ENCODE data around the gene ODF4. TPM values are rescaled to one million over a fixed set of nuclear protein-coding genes. Genes with fewer than 3 reads are reported as not detected.
"Not testable (repeated sequence)": the region's sequence is repeated elsewhere in the genome, so short reads cannot be mapped to it uniquely, and the experiment has no call there.

The ODF4 gene
- total and polyA plus RNA-seq, 4 donors: not detected

DNA sequence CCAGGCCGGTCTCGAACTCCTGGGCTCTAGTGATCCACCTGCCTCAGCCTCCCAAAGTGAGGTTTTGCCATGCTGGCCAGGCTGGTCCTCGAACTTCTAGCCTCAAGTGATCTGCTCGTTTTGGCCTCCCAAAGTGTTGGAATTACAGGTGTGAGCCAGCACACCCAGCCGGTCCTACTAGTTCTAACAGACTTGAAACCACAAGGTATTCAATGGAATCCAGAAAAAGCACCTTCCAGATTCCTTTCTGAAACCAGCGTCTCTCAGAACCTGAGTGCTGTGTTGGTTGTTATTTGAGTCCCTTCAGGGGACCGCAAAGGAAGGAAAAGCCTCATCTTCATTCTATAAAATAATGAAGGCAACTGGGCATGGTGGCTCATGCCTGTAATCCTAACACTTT is 32.8 kb downstream of the ODF4 start:
- Histone ChIP-seq H3K27me3 (ENCODE audit: control insufficient read depth in 4 of 4, insufficient read depth in 4 of 4, low read length in 3 of 4) (no peaks in the 10 kb centered on the region), H3K4me3 (ENCODE audit: low read depth in 1 of 3, low read length in 3 of 3) (no peak overlapping the region), H3K9me3 (ENCODE audit: control insufficient read depth in 4 of 4, low read length in 3 of 4) (no peaks in the 10 kb centered on the region), H3K36me3 (ENCODE audit: control insufficient read depth in 4 of 4, insufficient read depth in 3 of 4, low read depth in 1 of 4, low read length in 3 of 4) (peaks cover 6 to 18% (median 14%) of the 10 kb centered on the region in 4 donors), H3K9ac (ENCODE audit: low read depth in 1 of 2, low read length in 2 of 2) (no peak overlapping the region), H3K27ac (ENCODE audit: low read depth in 1 of 2, low read length in 2 of 2) (no peak overlapping the region), H3K4me1 (ENCODE audit: control insufficient read depth in 4 of 4, insufficient read depth in 4 of 4, low read length in 3 of 4) (peaks cover 0 to 20% (median 16%) of the 10 kb centered on the region in 4 donors)
- WGBS: 92% methylated on average over 7 of the region's 7 CpGs
- no peak for DNase-seq (ENCODE audit: low spot score)
- TF ChIP-seq HNF4G (IDR thresholded peaks at IDR 0.05) (no peak), MAX (IDR thresholded peaks at IDR 0.05) (no peak), FOXA1 (IDR thresholded peaks at IDR 0.05) (no peak), EGR1 (IDR thresholded peaks at IDR 0.05; ENCODE audit: low read depth in 2 of 2) (no peak), CTCF (IDR thresholded peaks at IDR 0.05; ENCODE audit: low read depth, low read length, missing input control) (no peak), FOXA2 (IDR thresholded peaks at IDR 0.05) (no peak), SP1 (IDR thresholded peaks at IDR 0.05) (no peak), JUND (IDR thresholded peaks at IDR 0.05) (no peak), HNF4A (conservative IDR thresholded peaks at IDR 0.05) (no peak), TAF1 (conservative IDR thresholded peaks at IDR 0.05) (no peak), RXRA (IDR thresholded peaks at IDR 0.05) (no peak), NR2F2 (IDR thresholded peaks at IDR 0.05) (no peak)
- TF ChIP-seq, protein P1, sequence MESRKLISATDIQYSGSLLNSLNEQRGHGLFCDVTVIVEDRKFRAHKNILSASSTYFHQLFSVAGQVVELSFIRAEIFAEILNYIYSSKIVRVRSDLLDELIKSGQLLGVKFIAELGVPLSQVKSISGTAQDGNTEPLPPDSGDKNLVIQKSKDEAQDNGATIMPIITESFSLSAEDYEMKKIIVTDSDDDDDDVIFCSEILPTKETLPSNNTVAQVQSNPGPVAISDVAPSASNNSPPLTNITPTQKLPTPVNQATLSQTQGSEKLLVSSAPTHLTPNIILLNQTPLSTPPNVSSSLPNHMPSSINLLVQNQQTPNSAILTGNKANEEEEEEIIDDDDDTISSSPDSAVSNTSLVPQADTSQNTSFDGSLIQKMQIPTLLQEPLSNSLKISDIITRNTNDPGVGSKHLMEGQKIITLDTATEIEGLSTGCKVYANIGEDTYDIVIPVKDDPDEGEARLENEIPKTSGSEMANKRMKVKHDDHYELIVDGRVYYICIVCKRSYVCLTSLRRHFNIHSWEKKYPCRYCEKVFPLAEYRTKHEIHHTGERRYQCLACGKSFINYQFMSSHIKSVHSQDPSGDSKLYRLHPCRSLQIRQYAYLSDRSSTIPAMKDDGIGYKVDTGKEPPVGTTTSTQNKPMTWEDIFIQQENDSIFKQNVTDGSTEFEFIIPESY (IDR thresholded peaks at IDR 0.05): no peak
- TF ChIP-seq, protein P2, sequence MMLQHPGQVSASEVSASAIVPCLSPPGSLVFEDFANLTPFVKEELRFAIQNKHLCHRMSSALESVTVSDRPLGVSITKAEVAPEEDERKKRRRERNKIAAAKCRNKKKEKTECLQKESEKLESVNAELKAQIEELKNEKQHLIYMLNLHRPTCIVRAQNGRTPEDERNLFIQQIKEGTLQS (IDR thresholded peaks at IDR 0.05): no peak

DNA sequence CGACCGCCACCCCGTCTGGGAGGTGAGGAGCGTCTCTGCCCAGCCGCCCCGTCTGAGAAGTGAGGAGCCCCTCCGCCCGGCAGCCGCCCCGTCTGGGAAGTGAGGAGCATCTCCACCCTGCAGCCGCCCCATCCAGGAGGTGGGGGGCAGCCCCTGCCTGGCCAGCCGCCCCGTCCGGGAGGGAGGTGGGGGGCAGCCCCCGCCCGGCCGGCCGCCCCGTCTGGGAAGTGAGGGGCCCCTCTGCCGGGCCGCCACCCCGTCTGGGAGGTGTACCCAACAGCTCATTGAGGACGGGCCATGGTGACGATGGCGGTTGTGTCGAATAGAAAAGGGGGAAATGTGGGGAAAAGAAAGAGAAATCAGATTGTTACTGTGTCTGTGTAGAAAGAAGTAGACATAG is 34.2 kb downstream of the ODF4 start:
- H3K9me3 ChIP-seq (ENCODE audit: control insufficient read depth in 4 of 4, low read length in 3 of 4); H3K27ac ChIP-seq (ENCODE audit: low read depth in 1 of 2, low read length in 2 of 2); H3K9ac ChIP-seq (ENCODE audit: low read depth in 1 of 2, low read length in 2 of 2); H3K4me3 ChIP-seq (ENCODE audit: low read depth in 1 of 3, low read length in 3 of 3); H3K27me3 ChIP-seq (ENCODE audit: control insufficient read depth in 4 of 4, insufficient read depth in 4 of 4, low read length in 3 of 4); DNase-seq (ENCODE audit: low spot score): not testable (repeated sequence)
- Histone ChIP-seq H3K36me3 (ENCODE audit: control insufficient read depth in 4 of 4, insufficient read depth in 3 of 4, low read depth in 1 of 4, low read length in 3 of 4) (peaks cover 10 to 24% (median 22%) of the 10 kb centered on the region in 4 donors), H3K4me1 (ENCODE audit: control insufficient read depth in 4 of 4, insufficient read depth in 4 of 4, low read length in 3 of 4) (peaks cover 0 to 20% (median 17%) of the 10 kb centered on the region in 4 donors)
- 97% methylated on average over 26 of the region's 26 CpGs for WGBS

DNA sequence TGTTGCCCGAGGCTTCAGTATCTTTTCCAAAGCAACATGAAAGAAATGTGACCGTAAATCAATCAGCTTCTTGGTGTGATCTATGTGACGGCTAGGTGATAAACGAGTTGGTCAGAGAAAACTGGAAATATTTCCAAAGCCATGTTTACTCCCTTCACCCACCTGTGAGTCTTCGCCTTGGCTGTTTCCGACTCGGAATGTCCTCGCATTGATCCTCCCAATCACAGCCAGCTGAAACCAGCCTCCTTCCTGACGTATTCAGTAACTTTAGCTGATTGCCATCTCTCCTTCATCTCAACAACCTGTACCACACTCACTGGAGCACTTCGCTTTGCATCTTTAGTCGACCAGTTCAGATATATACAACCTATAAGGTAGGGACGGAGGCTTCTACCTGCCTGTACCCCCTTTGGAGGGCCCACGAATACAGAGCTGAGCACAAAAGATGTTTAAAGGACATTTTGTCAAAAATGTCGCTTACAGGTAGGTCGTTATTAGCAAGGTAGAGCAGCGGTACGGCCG is 36.2 kb downstream of the ODF4 start:
- H3K4me1 ChIP-seq (ENCODE audit: control insufficient read depth in 4 of 4, insufficient read depth in 4 of 4, low read length in 3 of 4): peaks cover 0 to 32% (median 24%) of the 10 kb centered on the region in 4 donors
- H3K36me3 ChIP-seq (ENCODE audit: control insufficient read depth in 4 of 4, insufficient read depth in 3 of 4, low read depth in 1 of 4, low read length in 3 of 4): peaks cover 8 to 33% (median 29%) of the 10 kb centered on the region in 4 donors
- DNase-seq (ENCODE audit: low spot score): no peak
- H3K27ac ChIP-seq (ENCODE audit: low read depth in 1 of 2, low read length in 2 of 2): peak overlapping the region; percentile 44 to 74
- no peaks in the 10 kb centered on the region for H3K9me3 ChIP-seq (ENCODE audit: control insufficient read depth in 4 of 4, low read length in 3 of 4)
- H3K9ac ChIP-seq (ENCODE audit: low read depth in 1 of 2, low read length in 2 of 2): peak overlapping the region; percentile 69 to 93
- no peaks in the 10 kb centered on the region for H3K27me3 ChIP-seq (ENCODE audit: control insufficient read depth in 4 of 4, insufficient read depth in 4 of 4, low read length in 3 of 4)
- H3K4me3 ChIP-seq (ENCODE audit: low read depth in 1 of 3, low read length in 3 of 3): peak overlapping the region; percentile 74 to 92 (median 77)
- no peak for TF ChIP-seq HNF4G (IDR thresholded peaks at IDR 0.05)
- TF ChIP-seq TAF1 (conservative IDR thresholded peaks at IDR 0.05): no peak
- no peak for TF ChIP-seq HNF4A (conservative IDR thresholded peaks at IDR 0.05)
- TF ChIP-seq, protein P2 (IDR thresholded peaks at IDR 0.05): no peak
- TF ChIP-seq MAX (IDR thresholded peaks at IDR 0.05): no peak
- 25% methylated on average over 18 of the region's 18 CpGs for WGBS

All from liver (tissue), 9 donors.